Erythroblast (primary cell): Measurements from ENCODE around the gene RBM20.

Source experiments
- GATA1 ChIP-seq: IDR thresholded peaks from 2 replicates; pipeline ENCODE4 v1.6.1; 2011; ENCODE audit warnings: low read depth, mild to moderate bottlenecking, control low read depth, low read length, moderate library complexity
- POLR2A ChIP-seq: IDR thresholded peaks from 2 replicates; pipeline ENCODE4 v1.6.1; 2011; ENCODE audit warnings: mild to moderate bottlenecking, low read length

DNA sequence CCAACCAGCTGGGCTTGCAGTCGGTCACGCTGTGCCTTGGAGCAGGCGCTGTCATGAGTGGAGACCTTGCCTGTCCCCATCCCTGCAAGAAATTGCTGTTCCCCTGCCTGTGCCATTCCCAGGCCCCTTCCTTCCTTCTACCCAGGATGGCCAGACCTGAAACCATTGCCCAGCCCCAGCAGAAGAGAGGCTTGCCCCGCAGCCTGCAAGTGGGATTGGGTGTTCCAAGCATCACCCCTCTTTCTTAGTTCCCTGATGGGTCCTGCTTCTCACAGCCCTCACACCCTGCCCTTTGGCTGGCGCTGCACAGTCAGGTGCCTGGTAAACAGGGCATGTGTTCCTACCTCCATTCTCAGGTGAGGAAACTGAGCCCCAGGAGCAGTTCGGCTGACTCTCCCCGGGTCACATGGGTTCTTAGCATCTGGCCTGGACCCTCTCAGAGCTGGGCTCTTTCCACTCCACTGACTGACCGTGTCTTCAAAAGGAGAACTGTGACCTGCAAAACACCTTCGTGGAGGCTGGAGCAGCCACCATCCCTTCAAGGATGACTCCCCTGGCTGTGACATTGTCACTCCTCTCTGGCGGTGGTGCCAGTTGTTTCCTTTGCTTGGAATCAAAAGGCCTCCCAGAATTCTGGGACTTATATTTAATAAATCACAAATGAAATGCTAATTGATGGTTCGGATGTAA, 185.7 kb downstream of the RBM20 start:
- TF ChIP-seq POLR2A (no peak), GATA1 (no peak)
